GM12801 (cell line): ENCODE data around the gene LPO.

ENCODE experiments used
- CTCF ChIP-seq: IDR thresholded peaks from one replicate; pipeline ENCODE4 v1.5.1; 2011; ENCODE audit warnings: control low read depth; ENCODE audit not compliant: insufficient read length; ENCODE audit errors: extremely low read depth

LPO gene

DNA sequence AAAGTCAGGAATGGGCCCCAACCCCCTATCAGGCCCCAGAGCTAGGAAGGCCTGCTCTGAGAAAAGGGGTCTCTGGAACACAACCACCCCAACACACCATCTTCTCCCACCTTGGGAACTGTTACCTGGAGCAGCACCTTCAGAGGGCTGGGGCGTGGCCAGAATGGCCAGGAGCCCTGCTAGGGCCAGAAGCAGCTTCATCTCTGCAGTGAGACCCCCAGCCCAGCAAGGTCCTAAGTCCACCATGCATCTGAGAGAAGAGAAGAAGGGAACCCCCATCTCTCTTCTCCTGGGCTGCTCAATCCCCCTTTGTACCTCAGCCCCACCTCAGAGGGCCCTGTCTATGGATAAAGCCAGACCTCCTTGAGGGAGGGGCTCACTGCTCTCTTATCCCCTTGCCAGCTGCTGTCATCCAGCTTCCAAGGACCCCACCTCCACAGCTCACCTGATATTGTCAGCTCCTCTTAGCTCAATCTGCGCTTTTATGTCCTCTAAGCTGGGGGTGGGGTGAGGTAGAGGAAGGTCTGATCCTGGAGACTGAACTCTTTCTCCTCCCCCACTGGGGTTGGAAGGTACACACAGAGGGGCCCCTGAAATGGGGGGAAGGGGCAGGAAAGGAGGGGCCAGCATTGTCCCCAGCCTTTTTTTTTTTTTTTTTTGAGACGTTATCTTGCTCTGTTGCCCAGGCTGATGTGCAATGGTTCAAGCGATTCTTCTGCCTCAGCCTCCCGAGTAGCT is 42.3 kb downstream of the LPO start, which contains the start of gene MPO:
Gene MPO, minus strand, starts transcription at position 456 of the 738 bp plus-strand sequence. Its CDS starts 177 bp downstream, at position 279.
- no peak for TF ChIP-seq CTCF

GRCh38 chr17:58281511-58282011 is 43.2 kb downstream of the LPO start:
- TF ChIP-seq CTCF = no peak

GRCh38 chr17:58282442-58282841 is 44.1 kb downstream of the LPO start:
- no peak for TF ChIP-seq CTCF

DNA sequence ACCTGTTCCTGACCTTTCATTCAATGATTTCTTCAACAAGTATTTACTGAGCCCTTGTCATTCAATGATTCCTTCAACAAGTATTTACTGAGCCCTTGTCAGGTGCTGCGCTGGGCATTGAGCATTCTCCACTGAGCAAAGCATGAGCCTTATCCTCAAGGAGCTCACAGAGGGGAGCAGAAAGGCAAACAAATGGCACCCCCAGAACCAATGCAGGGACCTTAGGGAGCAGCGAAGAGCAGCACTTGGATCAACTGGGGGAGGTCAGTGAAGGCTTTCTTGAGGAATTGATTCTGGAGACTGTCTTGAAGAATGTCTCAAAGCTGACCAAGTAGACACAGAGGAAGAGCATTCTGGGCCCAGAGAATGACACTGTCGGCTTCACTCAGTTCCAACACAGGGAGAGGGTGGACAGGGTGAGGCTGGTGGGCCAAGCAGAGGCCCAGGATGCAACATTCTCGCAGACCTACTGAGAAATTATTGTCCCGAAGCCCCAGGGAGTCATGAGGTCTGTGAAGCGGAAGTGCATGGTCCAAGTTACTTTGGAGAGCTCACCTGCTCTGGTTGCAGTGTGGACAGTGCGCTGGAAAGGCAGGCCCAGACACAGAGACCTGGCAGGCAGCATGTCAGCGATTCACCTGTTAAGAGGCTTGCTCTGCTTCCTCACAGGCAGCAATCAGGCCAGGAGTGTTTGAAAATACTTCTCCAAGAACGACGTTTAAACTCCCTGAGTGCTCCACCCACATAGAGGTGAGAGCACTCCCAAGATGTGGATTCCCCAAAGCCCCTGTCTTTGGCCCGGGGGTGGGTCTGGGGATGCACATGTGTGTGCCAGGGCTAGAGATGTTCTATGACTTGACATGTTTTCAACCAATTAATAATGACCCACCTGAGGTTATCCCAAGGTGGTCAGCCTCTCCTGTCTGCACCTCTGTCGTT is 45.6 kb downstream of the LPO start:
- no peak for TF ChIP-seq CTCF

DNA sequence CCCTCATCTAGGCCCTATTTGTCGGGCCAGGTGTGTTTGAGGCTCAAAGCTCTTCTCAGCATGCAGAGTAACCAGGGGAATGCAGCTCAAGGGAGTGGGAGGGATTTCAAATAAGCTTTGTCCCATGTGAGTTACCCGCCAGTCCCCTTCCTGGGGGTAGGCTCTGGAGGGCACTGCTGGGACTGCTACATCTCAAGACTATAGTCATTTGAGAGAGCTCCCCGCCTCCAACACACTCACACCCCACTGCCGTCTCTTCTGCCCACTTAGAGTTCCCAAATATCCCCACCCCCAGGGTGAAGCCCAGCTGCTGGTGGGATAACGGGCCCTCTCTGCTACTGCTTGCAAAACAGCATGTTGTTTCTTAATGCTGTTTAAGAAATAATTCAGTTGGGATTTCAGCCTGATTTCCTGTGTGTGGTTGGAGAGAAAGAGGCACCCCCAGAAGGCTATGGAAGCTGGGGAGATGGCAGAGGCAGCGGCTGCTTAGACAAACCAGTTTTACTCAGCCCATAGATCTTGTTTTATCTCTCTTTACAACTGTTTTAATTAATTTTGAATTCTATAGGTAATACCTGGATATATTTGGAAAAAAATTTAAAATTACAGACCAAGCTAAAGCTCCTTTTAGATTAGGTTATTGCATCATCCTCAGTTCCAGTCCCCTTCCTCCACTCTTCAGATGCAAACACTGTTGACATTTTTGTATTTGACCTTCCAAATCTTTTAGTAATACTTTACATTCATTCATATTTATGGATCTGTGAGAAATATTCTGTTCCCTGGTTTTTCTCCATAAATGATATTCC is 46.4 kb downstream of the LPO start:
- TF ChIP-seq CTCF = no peak

- TF ChIP-seq CTCF = no peak
Observed at GRCh38 chr17:58285422-58285810, 47.0 kb downstream of the LPO start.
